ENCODE results near the gene THBS4.

Gene THBS4

DNA sequence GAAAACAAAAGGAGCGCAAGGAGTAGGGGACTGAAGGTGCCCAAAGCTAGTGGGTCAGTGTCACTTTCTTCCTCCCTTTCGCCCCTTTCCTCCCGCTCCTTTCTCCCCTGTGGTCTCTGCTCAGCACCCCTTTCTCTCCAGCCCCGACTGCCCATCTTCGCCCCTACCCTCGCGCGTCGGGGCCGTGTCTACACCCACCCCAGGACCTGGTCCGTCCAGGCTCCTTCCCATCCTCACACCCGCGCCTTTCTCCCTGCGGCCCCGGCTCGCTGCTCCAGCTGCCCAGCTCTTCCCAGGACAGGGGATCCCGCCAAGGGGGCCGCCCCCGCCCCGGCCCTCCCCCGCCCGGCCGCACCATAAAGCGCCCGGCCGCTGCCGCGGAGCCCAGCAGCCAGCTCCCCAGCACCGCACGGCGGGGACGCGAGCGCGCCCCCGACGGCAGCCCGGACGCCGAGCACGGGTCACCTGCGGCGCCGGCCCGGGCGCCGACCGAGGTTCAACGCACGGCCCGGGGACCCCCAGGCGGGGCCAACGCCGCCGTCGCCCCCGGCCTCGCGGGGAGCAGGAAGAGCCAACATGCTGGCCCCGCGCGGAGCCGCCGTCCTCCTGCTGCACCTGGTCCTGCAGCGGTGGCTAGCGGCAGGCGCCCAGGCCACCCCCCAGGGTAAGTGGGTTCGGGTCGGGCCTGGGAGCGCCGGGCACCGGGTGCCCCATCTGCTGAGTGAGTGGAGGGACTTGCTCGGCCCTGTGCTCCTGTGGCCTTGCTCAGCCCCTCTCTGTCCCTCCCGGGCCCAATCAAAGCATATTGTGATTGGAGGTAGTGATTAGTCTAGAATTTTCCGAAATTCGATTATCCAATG, at the start of gene THBS4:
TSS of gene THBS4 (plus strand) at position 387 of the 860 bp plus-strand sequence. CDS start at position 577, 190 bp downstream.
- no peak for DNase-seq (ENCODE audit: low spot score)

- DNase-seq (ENCODE audit: low spot score): no peak
Observed at GRCh38 chr5:79986260-79986659, 48.9 kb upstream of the THBS4 start.

- DNase-seq (ENCODE audit: low spot score): no peak
Observed at GRCh38 chr5:79990205-79990597, 44.9 kb upstream of the THBS4 start.

- DNase-seq (ENCODE audit: low spot score): peak; percentile 84
Observed at GRCh38 chr5:79990598-79991507, 44.3 kb upstream of the THBS4 start, which contains the start of gene MTX3. MTX3 (minus strand) TSS chr5:79991262; CDS start chr5:79991238, 24 bp downstream.

- no peak for DNase-seq (ENCODE audit: low spot score)
Observed at GRCh38 chr5:79992891-79993657, 42.1 kb upstream of the THBS4 start.

GRCh38 chr5:79999722-80000121, 35.4 kb upstream of the THBS4 start:
- no peak for DNase-seq (ENCODE audit: low spot score)

GRCh38 chr5:80002677-80003076, 32.5 kb upstream of the THBS4 start:
- no peak for DNase-seq (ENCODE audit: low spot score)

DNA sequence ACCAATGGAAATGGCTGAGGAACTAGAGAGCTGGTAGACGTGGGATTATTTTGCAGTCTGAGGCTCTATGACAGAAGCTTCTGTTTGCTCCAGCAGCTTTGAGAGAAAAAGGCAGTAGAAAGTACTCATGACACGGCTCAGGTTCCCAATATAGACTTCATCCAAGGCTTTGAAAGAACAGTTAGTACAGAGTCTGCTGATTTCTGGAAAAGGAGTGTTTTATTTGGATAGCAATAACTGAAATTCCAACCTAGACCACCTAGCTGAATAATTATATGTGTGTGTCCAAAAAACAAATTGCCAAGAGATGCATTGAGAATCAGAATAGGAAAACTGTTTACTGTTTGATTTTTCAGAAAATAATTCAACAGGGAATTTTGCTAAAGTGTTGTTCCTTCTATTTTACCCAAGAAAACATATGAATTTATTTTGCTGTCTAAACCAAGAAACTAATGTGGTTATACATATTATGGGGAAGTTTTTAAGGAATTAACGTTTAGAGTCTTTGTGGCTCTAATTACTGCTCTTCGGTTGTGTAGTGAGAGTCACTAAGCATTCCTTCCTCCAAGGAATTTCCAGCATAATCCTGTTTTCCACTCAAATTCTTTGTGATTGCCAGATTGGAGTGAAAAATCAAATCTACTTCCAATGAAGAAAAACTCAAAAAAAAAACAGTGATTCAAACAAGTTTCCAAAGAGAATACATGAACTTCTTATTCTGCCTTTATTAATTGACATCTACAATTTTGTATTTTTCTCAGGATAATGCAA, 26.0 kb upstream of the THBS4 start:
- DNase-seq (ENCODE audit: low spot score): no peak

GRCh38 chr5:80010754-80011392, 24.3 kb upstream of the THBS4 start:
- no peak for DNase-seq (ENCODE audit: low spot score)

GRCh38 chr5:80025069-80025468, 10.1 kb upstream of the THBS4 start:
- DNase-seq (ENCODE audit: low spot score): no peak

- DNase-seq (ENCODE audit: low spot score): no peak
Observed at GRCh38 chr5:80026841-80027240, 8.3 kb upstream of the THBS4 start.

GRCh38 chr5:80031109-80031508, 4.0 kb upstream of the THBS4 start:
- DNase-seq (ENCODE audit: low spot score): no peak

DNA sequence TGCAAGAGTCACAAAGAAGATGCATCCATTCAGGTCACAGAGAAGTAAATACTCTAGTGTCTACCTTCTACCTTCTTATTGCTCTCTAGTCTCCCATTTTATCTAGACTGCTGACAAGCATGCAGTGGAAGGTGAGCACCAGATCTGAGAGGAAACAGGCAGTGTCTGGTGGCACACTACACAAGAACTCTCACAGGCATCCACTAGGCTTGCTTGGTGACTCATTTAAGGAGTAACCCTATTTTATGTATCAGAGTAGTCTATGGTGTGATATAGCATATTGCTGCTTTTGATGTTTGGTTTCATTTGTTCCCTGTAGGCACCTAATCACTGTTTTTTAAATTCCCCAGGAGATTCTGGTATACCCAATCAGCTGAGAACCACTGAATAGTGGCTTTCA, 1.6 kb upstream of the THBS4 start:
- DNase-seq (ENCODE audit: low spot score): no peak

DNA sequence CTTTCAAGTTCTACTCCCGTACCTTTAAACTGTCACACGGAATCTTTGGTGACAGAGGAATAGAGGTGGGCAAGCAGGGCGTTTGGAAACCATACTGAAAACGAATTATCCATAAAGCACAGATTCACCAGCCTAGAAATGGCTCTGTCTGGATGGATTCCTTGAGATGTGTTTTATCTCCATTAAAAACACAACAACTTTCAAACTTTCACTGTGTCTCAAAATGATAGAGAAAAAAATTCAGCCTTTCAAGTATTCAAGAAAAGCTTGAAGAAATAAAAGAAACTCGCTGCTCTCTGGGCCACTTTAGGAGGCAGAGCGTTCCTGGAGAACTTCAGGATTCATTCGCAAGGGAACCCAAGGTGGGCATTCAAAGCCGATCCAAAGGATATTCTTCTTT, 589 bp upstream of the THBS4 start:
- no peak for DNase-seq (ENCODE audit: low spot score)

- DNase-seq (ENCODE audit: low spot score): no peak
Observed at GRCh38 chr5:80035839-80036238, 691 bp downstream of the THBS4 start.

- DNase-seq (ENCODE audit: low spot score): no peak
Observed at GRCh38 chr5:80036615-80037014, 1.5 kb downstream of the THBS4 start.

GRCh38 chr5:80037366-80037765, 2.2 kb downstream of the THBS4 start:
- DNase-seq (ENCODE audit: low spot score): no peak

GRCh38 chr5:80039650-80040049, 4.5 kb downstream of the THBS4 start:
- no peak for DNase-seq (ENCODE audit: low spot score)

- DNase-seq (ENCODE audit: low spot score): no peak
Observed at GRCh38 chr5:80041527-80041926, 6.4 kb downstream of the THBS4 start.

DNA sequence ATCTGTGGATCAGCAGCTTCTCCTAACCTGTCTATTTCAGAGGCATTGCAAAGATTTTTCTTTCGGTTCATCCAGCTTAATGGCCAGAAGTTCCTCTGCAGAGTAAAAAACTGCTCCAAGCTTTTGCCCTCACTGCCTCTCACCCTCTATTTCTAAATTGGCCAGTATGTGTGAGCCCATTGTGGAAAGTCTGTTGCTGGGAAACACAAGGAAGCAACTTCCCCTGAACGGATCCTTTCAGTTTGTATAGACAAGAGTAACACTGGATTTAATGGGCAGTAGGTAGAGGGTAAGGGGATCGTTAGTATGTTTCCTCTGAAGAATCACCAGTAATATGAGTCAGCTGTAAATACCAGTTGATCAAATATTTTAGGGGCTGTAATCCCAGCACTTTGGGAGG, 7.2 kb downstream of the THBS4 start:
- no peak for DNase-seq (ENCODE audit: low spot score)

GRCh38 chr5:80043187-80043586, 8.0 kb downstream of the THBS4 start:
- DNase-seq (ENCODE audit: low spot score): no peak

Data from CD4-positive, alpha-beta T cell treated with Interleukin-6 at 100 ng/mL for 8 hours (primary cell).